ENCODE data around the gene GAB2. TPM values are rescaled to one million over a fixed set of nuclear protein-coding genes. Genes with fewer than 3 reads are reported as not detected.

The GAB2 gene
- total RNA-seq, 1 donor from 2014 or later = 10.9 TPM

- H3K36me3 Mint-ChIP-seq (ENCODE audit: low read depth) = peaks cover 8% of the 10 kb centered on the region
- H3K9me3 Mint-ChIP-seq (ENCODE audit: low read depth) = no peaks in the 10 kb centered on the region
- peak overlapping the region; percentile 99 for H3K27ac Mint-ChIP-seq (ENCODE audit: unreplicated experiment)
- H3K27me3 Mint-ChIP-seq (ENCODE audit: low read depth) = no peaks in the 10 kb centered on the region
- DNase-seq (ENCODE audit: low spot score) = no peak
- H3K4me1 Mint-ChIP-seq (ENCODE audit: low read depth) = peaks cover 60% of the 10 kb centered on the region
- H3K4me3 Mint-ChIP-seq (ENCODE audit: unreplicated experiment) = peak overlapping the region; percentile 7
- TF ChIP-seq, protein P1, sequence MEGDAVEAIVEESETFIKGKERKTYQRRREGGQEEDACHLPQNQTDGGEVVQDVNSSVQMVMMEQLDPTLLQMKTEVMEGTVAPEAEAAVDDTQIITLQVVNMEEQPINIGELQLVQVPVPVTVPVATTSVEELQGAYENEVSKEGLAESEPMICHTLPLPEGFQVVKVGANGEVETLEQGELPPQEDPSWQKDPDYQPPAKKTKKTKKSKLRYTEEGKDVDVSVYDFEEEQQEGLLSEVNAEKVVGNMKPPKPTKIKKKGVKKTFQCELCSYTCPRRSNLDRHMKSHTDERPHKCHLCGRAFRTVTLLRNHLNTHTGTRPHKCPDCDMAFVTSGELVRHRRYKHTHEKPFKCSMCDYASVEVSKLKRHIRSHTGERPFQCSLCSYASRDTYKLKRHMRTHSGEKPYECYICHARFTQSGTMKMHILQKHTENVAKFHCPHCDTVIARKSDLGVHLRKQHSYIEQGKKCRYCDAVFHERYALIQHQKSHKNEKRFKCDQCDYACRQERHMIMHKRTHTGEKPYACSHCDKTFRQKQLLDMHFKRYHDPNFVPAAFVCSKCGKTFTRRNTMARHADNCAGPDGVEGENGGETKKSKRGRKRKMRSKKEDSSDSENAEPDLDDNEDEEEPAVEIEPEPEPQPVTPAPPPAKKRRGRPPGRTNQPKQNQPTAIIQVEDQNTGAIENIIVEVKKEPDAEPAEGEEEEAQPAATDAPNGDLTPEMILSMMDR (IDR thresholded peaks at IDR 0.05) = no peak
These were observed 248.8 kb downstream of the GAB2 start for GRCh38 chr11:78168539-78169477.

GRCh38 chr11:78166855-78167469 lies 250.7 kb downstream of the GAB2 start:
- H3K36me3 Mint-ChIP-seq (ENCODE audit: low read depth) = peaks cover 2% of the 10 kb centered on the region

More at GRCh38 chr11:78166855-78167469, 250.7 kb downstream of the GAB2 start:
- Mint-ChIP-seq H3K27ac (ENCODE audit: unreplicated experiment) (peak overlapping the region; percentile 81), H3K4me1 (ENCODE audit: low read depth) (peaks cover 61% of the 10 kb centered on the region), H3K9me3 (ENCODE audit: low read depth) (no peaks in the 10 kb centered on the region), H3K4me3 (ENCODE audit: unreplicated experiment) (no peak overlapping the region), H3K27me3 (ENCODE audit: low read depth) (no peaks in the 10 kb centered on the region)
- DNase-seq (ENCODE audit: low spot score) = no peak
- TF ChIP-seq, protein P1 (IDR thresholded peaks at IDR 0.05) = no peak

Other genes starting within 250 kb of the GAB2 start
- gene KCTD21, start 229.2 kb downstream of the GAB2 start, total RNA-seq = 12.6 to 15.2 TPM (median 14.7 TPM) in 3 replicates
- 14.0 to 14.5 TPM (median 14.0 TPM) in 3 replicates for gene USP35, start 228.9 kb downstream of the GAB2 start, total RNA-seq
- 11.0 to 13.6 TPM (median 12.4 TPM) in 3 replicates for gene NARS2, start 157.0 kb upstream of the GAB2 start, total RNA-seq

All from chondrocyte (in vitro differentiated cells).